Upper lobe of left lung (tissue), 4 donors: ENCODE results near the gene CLEC18A.
"Not testable (repeated sequence)": the region's sequence is repeated elsewhere in the genome, so short reads cannot be mapped to it uniquely, and the experiment has no call there.

Experiments
- EP300 ChIP-seq, 4 donors: sonication (generic); formaldehyde crosslinking; IDR thresholded peaks; one replicate each; pipeline ENCODE4 v1.5.1; 2017; ENCODE audit warnings: antibody characterized with exemption in 4 of 4, control low read depth in 2 of 4
- POLR2A ChIP-seq, 4 donors: fragments of 450-650 bp; IDR thresholded peaks; one replicate each; pipeline ENCODE4 v1.5.1; 2016 to 2017; ENCODE audit warnings: antibody characterized with exemption in 4 of 4, mild to moderate bottlenecking in 2 of 4
- POLR2AphosphoS5 ChIP-seq, 2 donors: sonication (generic); formaldehyde crosslinking; IDR thresholded peaks; one replicate each; pipeline ENCODE4 v1.5.1; 2017; ENCODE audit warnings: antibody characterized with exemption in 2 of 2
- TF ChIP-seq, protein P1 (sequence below), 6 experiments: fragments of 450-650 bp in 4 of 6; fragments of 200-600 bp in 2 of 6; sonication (generic) in 2 of 6; IDR thresholded peaks; one replicate each; pipeline ENCODE4 v1.5.1; 2016 to 2019; ENCODE audit warnings: antibody characterized with exemption in 6 of 6

DNA sequence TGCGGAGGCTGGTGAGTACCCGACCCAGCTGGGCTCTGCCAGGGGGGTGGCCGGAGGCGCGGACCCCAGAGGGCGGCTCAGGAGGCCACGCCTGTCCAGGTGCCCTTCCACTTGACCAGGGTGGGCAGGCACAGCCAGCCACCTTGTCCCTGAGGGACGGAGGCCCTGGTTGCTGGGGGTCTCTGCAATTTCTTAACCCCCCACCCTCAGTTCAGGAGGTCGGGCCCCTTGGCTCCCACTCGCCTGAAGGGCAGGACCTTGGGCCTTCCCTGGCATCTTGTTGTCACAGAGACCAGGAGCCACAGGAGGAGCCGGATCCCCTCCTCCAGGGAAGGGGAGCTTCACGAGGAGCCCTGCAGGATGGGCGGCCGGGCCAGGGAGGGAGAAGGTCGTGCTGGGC is 982 bp downstream of the CLEC18A start:
- TF ChIP-seq, protein P1, sequence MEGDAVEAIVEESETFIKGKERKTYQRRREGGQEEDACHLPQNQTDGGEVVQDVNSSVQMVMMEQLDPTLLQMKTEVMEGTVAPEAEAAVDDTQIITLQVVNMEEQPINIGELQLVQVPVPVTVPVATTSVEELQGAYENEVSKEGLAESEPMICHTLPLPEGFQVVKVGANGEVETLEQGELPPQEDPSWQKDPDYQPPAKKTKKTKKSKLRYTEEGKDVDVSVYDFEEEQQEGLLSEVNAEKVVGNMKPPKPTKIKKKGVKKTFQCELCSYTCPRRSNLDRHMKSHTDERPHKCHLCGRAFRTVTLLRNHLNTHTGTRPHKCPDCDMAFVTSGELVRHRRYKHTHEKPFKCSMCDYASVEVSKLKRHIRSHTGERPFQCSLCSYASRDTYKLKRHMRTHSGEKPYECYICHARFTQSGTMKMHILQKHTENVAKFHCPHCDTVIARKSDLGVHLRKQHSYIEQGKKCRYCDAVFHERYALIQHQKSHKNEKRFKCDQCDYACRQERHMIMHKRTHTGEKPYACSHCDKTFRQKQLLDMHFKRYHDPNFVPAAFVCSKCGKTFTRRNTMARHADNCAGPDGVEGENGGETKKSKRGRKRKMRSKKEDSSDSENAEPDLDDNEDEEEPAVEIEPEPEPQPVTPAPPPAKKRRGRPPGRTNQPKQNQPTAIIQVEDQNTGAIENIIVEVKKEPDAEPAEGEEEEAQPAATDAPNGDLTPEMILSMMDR (IDR thresholded peaks at IDR 0.05): not testable (repeated sequence)
- TF ChIP-seq POLR2A, EP300, POLR2AphosphoS5 (IDR thresholded peaks at IDR 0.05): not testable (repeated sequence)
